GM23338 (cell line): ENCODE measurements around the gene BAHCC1. TPM values are rescaled to one million over a fixed set of nuclear protein-coding genes. Genes with fewer than 3 reads are reported as not detected.

Experiments used
- ATAC-seq: fragments of 200-7000 bp; cut with Tn5 transposase; 3 replicates; pipeline ENCODE4 v1.9.1; 2020
- DNase-seq: peaks from one replicate; pipeline ENCODE4 v3.0.0-alpha.2; 2015; ENCODE audit warnings: low spot score
- H2AFZ ChIP-seq: fragments of 200-600 bp; sonication (generic); 2 replicates; pipeline ENCODE4 v1.8.0; 2016; ENCODE audit warnings: antibody characterized with exemption, mild to moderate bottlenecking, moderate library complexity
- H3F3A ChIP-seq: fragments of 200-600 bp; sonication (generic); replicated peaks from 2 replicates; pipeline ENCODE4 v1.8.0; 2017; ENCODE audit warnings: antibody characterized with exemption, mixed run types, low read depth
- H3K27ac ChIP-seq: fragments of 200-600 bp; sonication (generic); 2 replicates; pipeline ENCODE4 v1.6.1; 2016; ENCODE audit warnings: low read depth
- H3K27me3 ChIP-seq: fragments of 200-600 bp; sonication (generic); 2 replicates; pipeline ENCODE4 v1.8.0; 2016; ENCODE audit warnings: mild to moderate bottlenecking, mixed run types, moderate library complexity; ENCODE audit not compliant: insufficient read depth
- H3K36me3 ChIP-seq: fragments of 200-600 bp; sonication (generic); 2 replicates; pipeline ENCODE4 v1.8.0; 2016; ENCODE audit warnings: mild to moderate bottlenecking; ENCODE audit not compliant: insufficient read depth
- H3K4me1 ChIP-seq: fragments of 200-600 bp; sonication (generic); 2 replicates; pipeline ENCODE4 v1.8.0; 2016; ENCODE audit warnings: mild to moderate bottlenecking, moderate library complexity; ENCODE audit not compliant: insufficient read depth
- H3K4me2 ChIP-seq: fragments of 200-600 bp; sonication (generic); 2 replicates; pipeline ENCODE4 v1.7.1; 2017; ENCODE audit warnings: mixed run types
- H3K4me3 ChIP-seq: fragments of 200-600 bp; sonication (generic); 2 replicates; pipeline ENCODE4 v1.6.1; 2016; ENCODE audit warnings: mixed run types
- H3K79me2 ChIP-seq: fragments of 200-600 bp; sonication (generic); replicated peaks from 2 replicates; pipeline ENCODE4 v1.8.0; 2017; ENCODE audit warnings: mild to moderate bottlenecking; ENCODE audit not compliant: insufficient read depth
- H3K9me2 ChIP-seq: fragments of 200-600 bp; sonication (generic); 2 replicates; pipeline ENCODE4 v1.8.0; 2017; ENCODE audit not compliant: insufficient read depth
- H4K20me1 ChIP-seq: fragments of 200-600 bp; sonication (generic); replicated peaks from 2 replicates; pipeline ENCODE4 v1.8.0; 2017; ENCODE audit warnings: mild to moderate bottlenecking; ENCODE audit not compliant: insufficient read depth
- H3K27ac Mint-ChIP-seq: 2 replicates; pipeline ENCODE4 v1.8.0; 2020; ENCODE audit warnings: inconsistent platforms, mild to moderate bottlenecking, moderate library complexity, mixed read lengths
- H3K27me3 Mint-ChIP-seq: 3 replicates; pipeline ENCODE4 v1.8.0; 2022; ENCODE audit warnings: low read depth, mild to moderate bottlenecking, moderate library complexity, mixed read lengths, inconsistent platforms; ENCODE audit not compliant: insufficient read depth, poor library complexity
- H3K36me3 Mint-ChIP-seq: 3 replicates; pipeline ENCODE4 v1.8.0; 2021; ENCODE audit warnings: low read depth, mild to moderate bottlenecking, inconsistent platforms, moderate library complexity, mixed read lengths
- H3K4me1 Mint-ChIP-seq: 3 replicates; pipeline ENCODE4 v1.8.0; 2020; ENCODE audit warnings: mild to moderate bottlenecking, inconsistent platforms, mixed read lengths
- H3K4me3 Mint-ChIP-seq: 3 replicates; pipeline ENCODE4 v1.8.0; 2021; ENCODE audit warnings: moderate library complexity, mild to moderate bottlenecking, inconsistent platforms, mixed read lengths
- H3K9me3 Mint-ChIP-seq: 3 replicates; pipeline ENCODE4 v1.8.0; 2020; ENCODE audit warnings: moderate library complexity, mild to moderate bottlenecking, inconsistent platforms, mixed read lengths
- CREB1 ChIP-seq: fragments of 250-450 bp; sonication (Bioruptor Pico); IDR thresholded peaks from 2 replicates; pipeline ENCODE4 v1.5.0; 2020; ENCODE audit warnings: low read depth, mild to moderate bottlenecking, moderate library complexity
- ETS1 ChIP-seq: IDR thresholded peaks from 2 replicates; pipeline ENCODE4 v1.6.1; 2016; ENCODE audit warnings: antibody characterized with exemption
- EZH2phosphoT487 ChIP-seq: fragments of 200-600 bp; sonication (generic); IDR thresholded peaks from one replicate; pipeline ENCODE4 v1.8.1; 2018; ENCODE audit warnings: antibody characterized with exemption; ENCODE audit not compliant: unreplicated experiment
- JUNB ChIP-seq: IDR thresholded peaks from one replicate; pipeline ENCODE4 v1.6.1; 2016; ENCODE audit warnings: antibody characterized with exemption; ENCODE audit not compliant: unreplicated experiment
- NANOG ChIP-seq: IDR thresholded peaks from 2 replicates; pipeline ENCODE4 v1.6.1; 2016; ENCODE audit warnings: antibody characterized with exemption, borderline replicate concordance
- POLR2AphosphoS5 ChIP-seq: IDR thresholded peaks from 2 replicates; pipeline ENCODE4 v1.6.1; 2016; ENCODE audit warnings: antibody characterized with exemption, low read depth
- REST ChIP-seq: IDR thresholded peaks from one replicate; pipeline ENCODE4 v1.6.1; 2018; ENCODE audit warnings: antibody characterized with exemption; ENCODE audit not compliant: unreplicated experiment
- STAT1 ChIP-seq: IDR thresholded peaks from one replicate; pipeline ENCODE4 v1.6.1; 2016; ENCODE audit warnings: antibody characterized with exemption; ENCODE audit not compliant: unreplicated experiment
- ZNF114 ChIP-seq: fragments of 250-450 bp; sonication (Bioruptor Pico); IDR thresholded peaks from 2 replicates; pipeline ENCODE4 v1.5.0; 2020; ENCODE audit warnings: mild to moderate bottlenecking, moderate library complexity
- ZNF331 ChIP-seq: fragments of 250-450 bp; sonication (Bioruptor Pico); IDR thresholded peaks from 2 replicates; pipeline ENCODE4 v1.5.0; 2020; ENCODE audit warnings: low read depth, mild to moderate bottlenecking, moderate library complexity
- ZNF462 ChIP-seq: fragments of 250-450 bp; sonication (Bioruptor Pico); IDR thresholded peaks from 2 replicates; pipeline ENCODE4 v1.5.0; 2020; ENCODE audit warnings: mild to moderate bottlenecking, moderate library complexity
- polyA plus RNA-seq: library from polyadenylated mRNA; unstranded; fragments of >200 nt; fragmentation: Nextera tagmentation; extraction: Ambion mirVana; gene quantifications from 2 replicates; pipeline ENCODE4 v1.2.1, GENCODE V29; 2016
- total RNA-seq: library from RNA; depleted of rRNA; stranded (reverse); fragments of >200 nt; shearing (Covaris generic); gene quantifications from 2 replicates; pipeline ENCODE4 v1.2.3, GENCODE V29; 2014

The BAHCC1 gene
- total and polyA plus RNA-seq, 2 experiments from 2014 or later, result 0.24 to 1.1 TPM

DNA sequence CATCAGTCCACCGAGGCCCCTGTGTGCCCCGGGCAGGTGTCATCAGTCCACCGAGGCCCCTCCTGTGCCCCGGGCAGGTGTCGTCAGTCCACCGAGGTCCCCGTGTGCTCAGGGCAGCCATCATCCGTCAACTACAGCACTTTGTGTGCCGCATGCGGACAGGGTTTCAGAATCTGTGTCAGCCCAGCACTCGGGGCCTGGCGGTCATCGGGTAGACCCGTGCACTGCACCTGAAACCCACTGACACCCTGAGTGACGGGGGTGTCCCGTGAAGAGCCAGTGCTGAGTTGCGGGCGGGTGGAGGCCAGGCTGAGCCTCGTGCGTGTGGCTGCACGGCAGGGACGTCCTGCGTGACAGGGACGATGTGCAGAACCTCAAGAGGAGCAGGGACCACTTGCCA lies 38.4 kb downstream of the BAHCC1 start:
- no peaks in the 10 kb centered on the region for H3K4me1 Mint-ChIP-seq
- H3K27ac Mint-ChIP-seq, result no peak overlapping the region
- H3K36me3 Mint-ChIP-seq, result no peaks in the 10 kb centered on the region
- H3K4me1 ChIP-seq, result no peaks in the 10 kb centered on the region
- ATAC-seq (no peak), DNase-seq (no peak)
- no peak overlapping the region for H3K27ac ChIP-seq
- H3K27me3 ChIP-seq, result no peaks in the 10 kb centered on the region
- no peaks in the 10 kb centered on the region for H3K79me2 ChIP-seq
- no peaks in the 10 kb centered on the region for H3F3A ChIP-seq
- no peak overlapping the region for H3K4me2 ChIP-seq
- no peaks in the 10 kb centered on the region for H4K20me1 ChIP-seq
- H3K27me3 Mint-ChIP-seq, result peaks cover 5% of the 10 kb centered on the region
- TF ChIP-seq REST (no peak), ZNF114 (no peak), POLR2AphosphoS5 (no peak), NANOG (no peak), CREB1 (no peak), ZNF331 (CRISPR knock-in tag) (no peak), JUNB (no peak), STAT1 (no peak), ETS1 (no peak)
- no peak overlapping the region for H3K4me3 ChIP-seq
- no peaks in the 10 kb centered on the region for H3K9me2 ChIP-seq
- no peaks in the 10 kb centered on the region for H3K36me3 ChIP-seq
- H2AFZ ChIP-seq, result no peak overlapping the region
- H3K9me3 Mint-ChIP-seq, result no peaks in the 10 kb centered on the region
- H3K4me3 Mint-ChIP-seq, result no peak overlapping the region

- no peaks in the 10 kb centered on the region for H3K36me3 Mint-ChIP-seq
- TF ChIP-seq JUNB (no peak), ZNF331 (CRISPR knock-in tag) (no peak), POLR2AphosphoS5 (no peak), STAT1 (no peak), EZH2phosphoT487 (no peak), ZNF462 (CRISPR knock-in tag) (no peak), NANOG (no peak), CREB1 (no peak)
Measured at GRCh38 chr17:81434072-81434471, 38.8 kb downstream of the BAHCC1 start.

More at GRCh38 chr17:81434072-81434471, 38.8 kb downstream of the BAHCC1 start:
- no peak overlapping the region for H3K27ac ChIP-seq
- no peaks in the 10 kb centered on the region for H4K20me1 ChIP-seq
- ATAC-seq, result no peak
- DNase-seq, result no peak
- no peak overlapping the region for H2AFZ ChIP-seq
- H3K4me3 Mint-ChIP-seq, result no peak overlapping the region
- H3K27me3 ChIP-seq, result no peaks in the 10 kb centered on the region
- no peak overlapping the region for H3K4me3 ChIP-seq
- H3K9me3 Mint-ChIP-seq, result no peaks in the 10 kb centered on the region
- no peaks in the 10 kb centered on the region for H3K4me1 Mint-ChIP-seq
- no peaks in the 10 kb centered on the region for H3K36me3 ChIP-seq
- H3K9me2 ChIP-seq, result no peaks in the 10 kb centered on the region
- no peaks in the 10 kb centered on the region for H3K79me2 ChIP-seq
- H3K27ac Mint-ChIP-seq, result no peak overlapping the region
- no peaks in the 10 kb centered on the region for H3F3A ChIP-seq
- H3K4me2 ChIP-seq, result no peak overlapping the region
- H3K4me1 ChIP-seq, result no peaks in the 10 kb centered on the region
- H3K27me3 Mint-ChIP-seq, result peaks cover 5% of the 10 kb centered on the region
